DOHH2 (cell line): Measurements from ENCODE around the gene SPRY1.

ENCODE experiments used
- EZH2phosphoT487 ChIP-seq: fragments of 200-600 bp; sonication (generic); IDR thresholded peaks from 2 replicates; pipeline ENCODE4 v1.6.1; 2017; ENCODE audit warnings: borderline replicate concordance, mild to moderate bottlenecking, antibody characterized with exemption, low read length, moderate library complexity, mixed read lengths
- TF ChIP-seq, protein P1 (sequence below): fragments of 200-600 bp; sonication (generic); IDR thresholded peaks from one replicate; pipeline ENCODE4 v1.5.1; 2014; ENCODE audit warnings: antibody characterized with exemption, mild to moderate bottlenecking, low read depth, low read length; ENCODE audit not compliant: poor library complexity, severe bottlenecking

DNA sequence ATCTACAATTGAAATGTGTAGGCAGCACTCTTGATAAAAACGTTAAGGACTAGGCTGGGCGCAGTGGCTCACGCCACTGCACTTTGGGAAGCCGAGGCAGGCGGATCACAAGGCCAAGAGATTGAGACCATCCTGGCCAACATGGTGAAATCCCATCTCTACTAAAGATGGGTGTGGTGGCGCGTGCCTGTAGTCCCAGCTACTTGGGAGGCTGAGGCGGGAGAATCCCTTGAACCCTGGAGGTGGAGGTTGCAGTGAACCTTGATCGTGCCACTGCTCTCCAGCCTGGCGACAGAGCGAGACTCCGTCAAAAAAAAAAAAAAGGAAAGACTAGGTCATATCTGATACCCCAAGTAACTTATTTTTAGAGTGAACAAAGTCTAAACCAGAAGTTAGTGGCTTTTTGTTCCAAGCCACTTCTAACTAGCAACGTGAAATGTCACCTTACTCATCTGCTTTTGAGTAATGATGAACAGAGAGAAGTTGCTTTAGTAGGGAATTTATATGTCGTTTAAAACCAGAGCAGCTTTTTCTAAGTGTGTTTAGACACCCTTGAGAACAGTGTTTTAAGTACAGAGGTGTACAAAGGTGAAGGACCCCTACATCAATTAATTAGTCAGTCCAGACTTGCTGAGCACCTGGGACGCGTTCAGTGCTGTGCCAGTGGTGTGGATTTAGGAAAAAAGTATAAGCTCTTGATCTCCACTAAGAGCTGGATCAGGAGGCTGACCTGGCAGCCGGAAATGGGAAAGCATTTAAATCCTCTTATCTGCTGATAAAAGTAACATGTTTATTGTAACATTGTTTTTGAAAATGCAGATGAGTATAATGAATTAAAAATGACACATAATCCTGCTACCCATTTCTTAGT is 23.5 kb downstream of the SPRY1 start:
- TF ChIP-seq EZH2phosphoT487 = no peak
- TF ChIP-seq, protein P1, sequence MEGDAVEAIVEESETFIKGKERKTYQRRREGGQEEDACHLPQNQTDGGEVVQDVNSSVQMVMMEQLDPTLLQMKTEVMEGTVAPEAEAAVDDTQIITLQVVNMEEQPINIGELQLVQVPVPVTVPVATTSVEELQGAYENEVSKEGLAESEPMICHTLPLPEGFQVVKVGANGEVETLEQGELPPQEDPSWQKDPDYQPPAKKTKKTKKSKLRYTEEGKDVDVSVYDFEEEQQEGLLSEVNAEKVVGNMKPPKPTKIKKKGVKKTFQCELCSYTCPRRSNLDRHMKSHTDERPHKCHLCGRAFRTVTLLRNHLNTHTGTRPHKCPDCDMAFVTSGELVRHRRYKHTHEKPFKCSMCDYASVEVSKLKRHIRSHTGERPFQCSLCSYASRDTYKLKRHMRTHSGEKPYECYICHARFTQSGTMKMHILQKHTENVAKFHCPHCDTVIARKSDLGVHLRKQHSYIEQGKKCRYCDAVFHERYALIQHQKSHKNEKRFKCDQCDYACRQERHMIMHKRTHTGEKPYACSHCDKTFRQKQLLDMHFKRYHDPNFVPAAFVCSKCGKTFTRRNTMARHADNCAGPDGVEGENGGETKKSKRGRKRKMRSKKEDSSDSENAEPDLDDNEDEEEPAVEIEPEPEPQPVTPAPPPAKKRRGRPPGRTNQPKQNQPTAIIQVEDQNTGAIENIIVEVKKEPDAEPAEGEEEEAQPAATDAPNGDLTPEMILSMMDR = no peak
